ENCODE results near the gene GRID2.

GRID2 gene

GRCh38 chr4:92304606-92305005 lies 840 bp downstream of the GRID2 start:
- peak; percentile 30 for DNase-seq (ENCODE audit: low spot score)
- Histone ChIP-seq H3K9me3 (replicated peaks in 1 of 2; ENCODE audit: control insufficient read depth in 2 of 2, insufficient read depth in 1 of 2, low read depth in 1 of 2, low read length in 2 of 2) (no peaks in the 10 kb centered on the region), H3K27me3 (ENCODE audit: control insufficient read depth in 3 of 3, insufficient read depth in 3 of 3, low read depth in 1 of 3, low read length in 3 of 3) (peaks cover 0 to 36% (median 8%) of the 10 kb centered on the region in 3 experiments), H3K36me3 (replicated peaks in 1 of 2; ENCODE audit: control insufficient read depth in 2 of 2, insufficient read depth in 2 of 2, low read length in 2 of 2) (no peaks in the 10 kb centered on the region), H4K8ac (ENCODE audit: low read depth, low read length) (no peak overlapping the region), H3K4me2 (ENCODE audit: insufficient read depth, low read length, poor library complexity, severe bottlenecking) (peak overlapping the region; percentile 83), H3K79me1 (ENCODE audit: low read depth, low read length) (no peaks in the 10 kb centered on the region), H3K4me1 (ENCODE audit: control insufficient read depth in 2 of 2, insufficient read depth in 1 of 2, low read depth in 1 of 2, low read length in 2 of 2) (peaks cover 2 to 6% of the 10 kb centered on the region in 2 donors), H3K14ac (ENCODE audit: low read length) (no peak overlapping the region), H2AFZ (ENCODE audit: low read length) (peak overlapping the region; percentile 97), H2BK12ac (ENCODE audit: low read length) (no peak overlapping the region), H2BK15ac (ENCODE audit: low read length) (no peak overlapping the region), H4K91ac (ENCODE audit: low read depth, low read length, poor library complexity) (no peak overlapping the region), H3K27ac (replicated peaks; ENCODE audit: low read length) (no peak overlapping the region), H2BK5ac (ENCODE audit: low read length) (no peak overlapping the region), H2BK120ac (ENCODE audit: low read depth, low read length) (no peak overlapping the region), H3K18ac (ENCODE audit: low read length) (no peak overlapping the region), H2AK5ac (ENCODE audit: low read depth, low read length) (no peak overlapping the region), H3K23ac (ENCODE audit: low read depth, low read length, poor library complexity) (no peak overlapping the region), H3K9ac (ENCODE audit: low read depth, low read length, poor library complexity) (no peak overlapping the region), H3K4ac (ENCODE audit: low read length) (no peak overlapping the region), H3K4me3 (ENCODE audit: low read length in 2 of 2) (peak overlapping the region; percentile 57 to 73)
- no CpG with 5 or more reads among the region's 18 CpGs for WGBS, 2 donors (ENCODE audit: extremely low coverage in 2 of 2, insufficient read length in 2 of 2, insufficient replicate concordance in 1 of 2)

- DNase-seq (ENCODE audit: low spot score), result peak; percentile 82
- H2BK5ac ChIP-seq (ENCODE audit: low read length), result no peak overlapping the region
- H3K9ac ChIP-seq (ENCODE audit: low read depth, low read length, poor library complexity), result peak overlapping the region; percentile 87
- H4K91ac ChIP-seq (ENCODE audit: low read depth, low read length, poor library complexity), result no peak overlapping the region
- H2BK12ac ChIP-seq (ENCODE audit: low read length), result no peak overlapping the region
- peak overlapping the region; percentile 85 for H3K14ac ChIP-seq (ENCODE audit: low read length)
- WGBS, 2 donors (ENCODE audit: extremely low coverage in 2 of 2, insufficient read length in 2 of 2, insufficient replicate concordance in 1 of 2), result no CpG with 5 or more reads among the region's 68 CpGs
- peak overlapping the region; percentile 86 for H3K23ac ChIP-seq (ENCODE audit: low read depth, low read length, poor library complexity)
- H3K79me1 ChIP-seq (ENCODE audit: low read depth, low read length), result no peaks in the 10 kb centered on the region
- no peak overlapping the region for H2BK120ac ChIP-seq (ENCODE audit: low read depth, low read length)
- peak overlapping the region; percentile 77 for H2BK15ac ChIP-seq (ENCODE audit: low read length)
- no peak overlapping the region for H4K8ac ChIP-seq (ENCODE audit: low read depth, low read length)
- peak overlapping the region; percentile 73 for H3K27ac ChIP-seq (replicated peaks; ENCODE audit: low read length)
- peak overlapping the region; percentile 97 for H2AFZ ChIP-seq (ENCODE audit: low read length)
- H3K9me3 ChIP-seq (replicated peaks in 1 of 2; ENCODE audit: control insufficient read depth in 2 of 2, insufficient read depth in 1 of 2, low read depth in 1 of 2, low read length in 2 of 2), result no peaks in the 10 kb centered on the region
- peak overlapping the region; percentile 91 for H3K4me2 ChIP-seq (ENCODE audit: insufficient read depth, low read length, poor library complexity, severe bottlenecking)
- H2AK5ac ChIP-seq (ENCODE audit: low read depth, low read length), result no peak overlapping the region
- H3K4me1 ChIP-seq (ENCODE audit: control insufficient read depth in 2 of 2, insufficient read depth in 1 of 2, low read depth in 1 of 2, low read length in 2 of 2), result peaks cover 2 to 6% of the 10 kb centered on the region in 2 donors
- peak overlapping the region; percentile 57 to 82 for H3K4me3 ChIP-seq (ENCODE audit: low read length in 2 of 2)
- H3K36me3 ChIP-seq (replicated peaks in 1 of 2; ENCODE audit: control insufficient read depth in 2 of 2, insufficient read depth in 2 of 2, low read length in 2 of 2), result no peaks in the 10 kb centered on the region
- no peak overlapping the region for H3K4ac ChIP-seq (ENCODE audit: low read length)
- peak overlapping the region; percentile 96 for H3K18ac ChIP-seq (ENCODE audit: low read length)
- H3K27me3 ChIP-seq (ENCODE audit: control insufficient read depth in 3 of 3, insufficient read depth in 3 of 3, low read depth in 1 of 3, low read length in 3 of 3), result peaks cover 0 to 36% (median 8%) of the 10 kb centered on the region in 3 experiments
These were observed 1.5 kb downstream of the GRID2 start for GRCh38 chr4:92305148-92305877.

GRCh38 chr4:92305878-92306520 lies 2.2 kb downstream of the GRID2 start:
- H3K27me3 ChIP-seq (ENCODE audit: control insufficient read depth in 3 of 3, insufficient read depth in 3 of 3, low read depth in 1 of 3, low read length in 3 of 3), result peaks cover 0 to 36% (median 8%) of the 10 kb centered on the region in 3 experiments
- H3K23ac ChIP-seq (ENCODE audit: low read depth, low read length, poor library complexity), result peak overlapping the region; percentile 81

GRCh38 chr4:92307181-92307580 lies 3.4 kb downstream of the GRID2 start:
- Histone ChIP-seq H3K27me3 (ENCODE audit: control insufficient read depth in 3 of 3, insufficient read depth in 3 of 3, low read depth in 1 of 3, low read length in 3 of 3) (peaks cover 0 to 30% (median 8%) of the 10 kb centered on the region in 3 experiments), H3K79me1 (ENCODE audit: low read depth, low read length) (no peaks in the 10 kb centered on the region), H4K91ac (ENCODE audit: low read depth, low read length, poor library complexity) (no peak overlapping the region), H2BK15ac (ENCODE audit: low read length) (no peak overlapping the region), H2AFZ (ENCODE audit: low read length) (no peak overlapping the region), H2BK5ac (ENCODE audit: low read length) (no peak overlapping the region), H2AK5ac (ENCODE audit: low read depth, low read length) (no peak overlapping the region), H3K36me3 (replicated peaks in 1 of 2; ENCODE audit: control insufficient read depth in 2 of 2, insufficient read depth in 2 of 2, low read length in 2 of 2) (no peaks in the 10 kb centered on the region), H3K4me3 (ENCODE audit: low read length in 2 of 2) (no peak overlapping the region), H3K9me3 (replicated peaks in 1 of 2; ENCODE audit: control insufficient read depth in 2 of 2, insufficient read depth in 1 of 2, low read depth in 1 of 2, low read length in 2 of 2) (no peaks in the 10 kb centered on the region), H3K9ac (ENCODE audit: low read depth, low read length, poor library complexity) (no peak overlapping the region), H3K27ac (replicated peaks; ENCODE audit: low read length) (no peak overlapping the region), H3K4me2 (ENCODE audit: insufficient read depth, low read length, poor library complexity, severe bottlenecking) (no peak overlapping the region), H4K8ac (ENCODE audit: low read depth, low read length) (no peak overlapping the region), H3K14ac (ENCODE audit: low read length) (no peak overlapping the region), H3K4me1 (ENCODE audit: control insufficient read depth in 2 of 2, insufficient read depth in 1 of 2, low read depth in 1 of 2, low read length in 2 of 2) (peaks cover 2 to 6% of the 10 kb centered on the region in 2 donors), H3K18ac (ENCODE audit: low read length) (no peak overlapping the region), H3K4ac (ENCODE audit: low read length) (no peak overlapping the region), H2BK12ac (ENCODE audit: low read length) (no peak overlapping the region), H2BK120ac (ENCODE audit: low read depth, low read length) (no peak overlapping the region), H3K23ac (ENCODE audit: low read depth, low read length, poor library complexity) (no peak overlapping the region)
- WGBS, 2 donors (ENCODE audit: extremely low coverage in 2 of 2, insufficient read length in 2 of 2, insufficient replicate concordance in 1 of 2), result no CpG with 5 or more reads among the region's 2 CpGs
- DNase-seq (ENCODE audit: low spot score), result no peak

More at GRCh38 chr4:92305878-92306520, 2.2 kb downstream of the GRID2 start:
- Histone ChIP-seq H3K4ac (ENCODE audit: low read length) (no peak overlapping the region), H3K27ac (replicated peaks; ENCODE audit: low read length) (peak overlapping the region; percentile 57), H2BK15ac (ENCODE audit: low read length) (peak overlapping the region; percentile 63), H2BK120ac (ENCODE audit: low read depth, low read length) (no peak overlapping the region), H3K14ac (ENCODE audit: low read length) (no peak overlapping the region), H3K4me2 (ENCODE audit: insufficient read depth, low read length, poor library complexity, severe bottlenecking) (peak overlapping the region; percentile 91), H2AFZ (ENCODE audit: low read length) (peak overlapping the region; percentile 97), H2BK5ac (ENCODE audit: low read length) (no peak overlapping the region), H4K91ac (ENCODE audit: low read depth, low read length, poor library complexity) (no peak overlapping the region), H3K4me3 (ENCODE audit: low read length in 2 of 2) (peak overlapping the region; percentile 57 to 82), H4K8ac (ENCODE audit: low read depth, low read length) (no peak overlapping the region), H3K36me3 (replicated peaks in 1 of 2; ENCODE audit: control insufficient read depth in 2 of 2, insufficient read depth in 2 of 2, low read length in 2 of 2) (no peaks in the 10 kb centered on the region), H3K79me1 (ENCODE audit: low read depth, low read length) (no peaks in the 10 kb centered on the region), H3K9ac (ENCODE audit: low read depth, low read length, poor library complexity) (peak overlapping the region; percentile 83), H3K4me1 (ENCODE audit: control insufficient read depth in 2 of 2, insufficient read depth in 1 of 2, low read depth in 1 of 2, low read length in 2 of 2) (peaks cover 2 to 6% of the 10 kb centered on the region in 2 donors), H3K18ac (ENCODE audit: low read length) (peak overlapping the region; percentile 92), H2AK5ac (ENCODE audit: low read depth, low read length) (no peak overlapping the region), H3K9me3 (replicated peaks in 1 of 2; ENCODE audit: control insufficient read depth in 2 of 2, insufficient read depth in 1 of 2, low read depth in 1 of 2, low read length in 2 of 2) (no peaks in the 10 kb centered on the region), H2BK12ac (ENCODE audit: low read length) (no peak overlapping the region)
- DNase-seq (ENCODE audit: low spot score), result no peak
- WGBS, 2 donors (ENCODE audit: extremely low coverage in 2 of 2, insufficient read length in 2 of 2, insufficient replicate concordance in 1 of 2), result no CpG with 5 or more reads among the region's 15 CpGs

Data from neuronal stem cell (in vitro differentiated cells).